Stimulated activated CD4-positive, alpha-beta T cell treated with anti-CD3 and anti-CD28 coated beads, Interleukin-15, amount 100 ng/mL, for 48 hours (primary cell): ENCODE data around the gene CFAP57.

Experiments
- DNase-seq, 2 donors: peaks; one replicate each; pipeline ENCODE4 v3.0.0-alpha.2; 2020; ENCODE audit warnings: low read depth in 2 of 2

CFAP57 gene

DNA sequence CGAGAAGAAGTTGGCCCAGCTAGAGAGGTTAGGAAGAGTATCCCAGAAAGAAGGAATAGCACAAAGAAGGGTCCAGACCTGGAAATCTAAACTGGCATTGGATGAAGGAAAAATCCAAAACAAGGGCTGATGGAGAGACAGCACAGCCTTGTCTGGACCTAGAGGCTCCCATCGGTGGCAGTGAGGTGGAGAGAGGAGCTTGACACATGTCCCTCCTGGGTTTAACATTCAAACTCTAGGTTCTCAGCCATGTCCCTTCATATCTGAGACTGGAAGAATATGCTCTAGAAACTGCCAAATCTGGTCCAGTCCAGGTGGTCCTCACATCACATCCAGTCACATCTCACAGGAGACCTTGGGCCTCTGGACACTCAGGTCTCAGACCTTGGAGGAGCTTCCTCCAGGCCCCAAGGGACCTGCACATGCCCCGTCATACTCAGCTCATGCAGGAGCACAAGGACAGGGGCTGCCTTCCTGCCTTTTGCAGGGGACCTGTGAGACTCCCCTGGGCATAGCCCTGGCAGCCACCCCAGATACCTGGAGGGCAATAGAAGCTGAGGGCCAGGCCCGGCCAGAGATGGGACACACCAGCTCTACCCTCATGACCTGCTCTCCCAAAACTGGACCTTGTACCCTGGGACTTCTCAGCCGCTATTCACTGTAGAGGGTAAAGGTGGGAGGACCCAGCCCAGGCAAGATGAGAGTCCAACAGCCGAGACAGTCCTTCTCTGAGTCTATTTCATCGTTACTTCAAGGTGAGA, 105.2 kb downstream of the CFAP57 start:
- DNase-seq = no peak

DNA sequence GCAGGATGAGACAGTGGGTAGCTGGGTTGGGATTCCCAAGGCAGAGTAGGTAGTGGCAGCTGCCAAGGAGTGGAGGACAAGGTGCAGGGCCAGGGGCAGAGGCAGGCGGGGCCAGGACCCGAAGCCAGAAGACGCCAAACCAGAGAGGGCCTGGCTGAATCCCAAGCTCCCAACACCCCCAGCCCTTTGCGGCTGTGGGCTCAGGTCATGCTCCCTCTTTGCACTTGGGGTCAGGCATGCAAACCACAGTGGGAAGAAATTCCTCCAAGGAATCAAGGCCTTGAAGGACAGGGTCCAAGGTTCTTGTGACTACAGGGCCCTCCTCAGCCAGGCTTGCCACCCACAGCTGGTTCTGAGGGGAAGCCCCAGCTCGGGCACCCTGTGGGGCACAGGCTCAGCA, 107.0 kb downstream of the CFAP57 start:
- DNase-seq = no peak

DNA sequence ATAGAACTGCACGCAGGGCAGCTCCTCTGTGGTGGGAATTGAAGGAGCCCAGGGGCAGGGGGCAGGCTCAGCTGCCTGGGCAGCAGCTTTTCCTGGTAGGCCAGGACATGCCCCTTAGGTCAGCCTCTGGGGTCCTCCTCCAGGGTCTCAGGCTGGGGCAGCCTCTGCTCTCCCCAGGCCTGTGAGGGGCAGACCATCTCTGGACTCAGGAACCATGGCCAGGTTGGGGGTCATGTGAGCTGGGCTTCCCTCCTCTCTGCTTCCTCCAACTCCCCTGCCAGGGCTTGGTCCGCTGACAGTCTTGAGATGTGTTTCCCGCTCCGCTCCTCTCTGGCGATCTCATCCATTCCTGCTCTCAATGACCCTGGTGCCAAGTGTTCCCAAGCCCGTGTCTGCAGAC, 107.5 kb downstream of the CFAP57 start:
- no peak for DNase-seq

- no peak for DNase-seq
These were observed 108.6 kb downstream of the CFAP57 start for GRCh38 chr1:43280692-43281091.

GRCh38 chr1:43282220-43283195, 110.4 kb downstream of the CFAP57 start:
- DNase-seq = no peak

DNA sequence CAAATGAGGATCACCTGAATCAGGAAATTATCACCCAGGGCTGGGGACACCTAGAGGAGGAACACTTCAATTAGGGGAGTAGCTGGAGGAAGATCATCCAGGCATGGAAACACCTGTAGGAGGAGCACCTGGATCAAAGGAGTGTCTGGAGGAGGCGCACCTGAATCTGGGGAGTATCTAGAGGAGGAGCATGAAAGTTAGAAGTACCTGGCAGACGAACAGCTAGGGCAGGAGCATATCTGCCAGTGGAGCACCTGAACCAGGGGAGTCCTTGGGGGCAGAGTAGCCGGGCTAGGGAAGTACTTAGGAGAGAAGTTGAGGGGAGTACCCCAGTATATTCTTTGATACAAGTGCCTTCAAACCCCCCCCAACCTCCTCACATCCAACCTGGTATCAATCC, 111.9 kb downstream of the CFAP57 start:
- DNase-seq = no peak

DNA sequence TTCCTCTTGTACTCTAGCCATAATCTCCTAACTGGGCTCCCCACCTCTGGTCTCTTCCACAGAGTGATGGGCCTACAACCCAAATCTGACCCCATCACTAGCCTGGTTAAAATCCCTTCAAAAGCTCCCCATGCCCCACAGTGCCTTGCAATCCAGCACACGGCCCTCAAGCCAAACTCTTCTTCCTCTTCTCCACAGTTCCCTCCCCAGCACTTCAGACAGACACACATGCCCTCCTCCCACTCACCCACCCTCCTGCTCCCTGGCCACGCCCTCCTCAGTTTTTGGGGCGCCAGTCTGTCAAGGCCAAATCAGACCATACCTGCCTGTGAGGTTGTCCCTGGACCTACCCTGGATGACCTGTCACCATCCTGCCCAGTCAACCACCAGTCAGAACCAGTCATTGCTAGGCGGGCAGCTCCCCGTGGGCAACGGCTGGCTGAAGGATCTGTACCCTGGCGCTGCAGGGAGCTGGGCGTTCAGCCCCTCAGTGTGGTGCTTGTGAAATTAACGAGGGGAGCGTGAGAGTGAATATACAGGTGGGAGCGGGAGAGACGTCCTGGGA, 112.5 kb downstream of the CFAP57 start:
- DNase-seq = no peak

DNA sequence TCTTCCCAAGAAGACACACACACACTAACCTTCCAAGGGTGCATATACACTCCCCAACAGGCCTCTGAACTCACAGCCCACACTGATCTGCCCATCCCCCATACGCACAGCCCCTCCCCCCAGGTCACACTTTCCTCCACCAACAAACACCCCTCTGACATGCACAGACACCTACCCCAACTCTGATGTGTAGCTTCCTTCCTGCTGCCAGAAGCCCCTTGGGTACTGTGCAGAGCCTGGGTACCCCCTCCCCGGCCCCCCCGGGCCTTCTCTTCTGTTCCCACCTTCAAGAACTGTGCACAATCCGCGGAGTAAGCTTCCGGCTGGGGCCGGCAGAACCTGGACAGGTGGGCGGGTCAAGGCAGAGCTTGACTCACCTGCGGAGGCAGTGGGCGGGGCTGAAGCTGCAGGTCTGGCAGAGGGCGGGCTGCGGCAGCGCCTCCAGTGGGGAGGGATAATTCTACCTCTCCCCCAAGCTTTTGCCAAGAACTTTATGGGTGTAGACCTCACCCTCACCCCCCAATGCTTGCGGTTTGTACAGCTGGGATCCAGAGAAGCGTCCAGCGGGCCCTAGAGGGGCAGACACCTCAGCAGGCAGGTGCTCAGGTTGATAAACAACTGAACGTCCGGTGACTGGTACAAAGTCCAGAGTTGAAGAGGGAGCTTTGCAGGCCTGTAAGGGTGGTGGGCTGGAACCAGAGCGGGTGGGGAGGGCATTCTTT, 113.3 kb downstream of the CFAP57 start, which contains the start of gene C1orf210:
Gene C1orf210 (minus strand): TSS at position 313 of the 722 bp plus-strand sequence. CDS start 2,311 bp downstream, outside the sequence.
- DNase-seq = no peak

GRCh38 chr1:43286115-43286514, 114.0 kb downstream of the CFAP57 start:
- no peak for DNase-seq

- DNase-seq = no peak
These were observed 114.4 kb downstream of the CFAP57 start for GRCh38 chr1:43286533-43286932.

DNA sequence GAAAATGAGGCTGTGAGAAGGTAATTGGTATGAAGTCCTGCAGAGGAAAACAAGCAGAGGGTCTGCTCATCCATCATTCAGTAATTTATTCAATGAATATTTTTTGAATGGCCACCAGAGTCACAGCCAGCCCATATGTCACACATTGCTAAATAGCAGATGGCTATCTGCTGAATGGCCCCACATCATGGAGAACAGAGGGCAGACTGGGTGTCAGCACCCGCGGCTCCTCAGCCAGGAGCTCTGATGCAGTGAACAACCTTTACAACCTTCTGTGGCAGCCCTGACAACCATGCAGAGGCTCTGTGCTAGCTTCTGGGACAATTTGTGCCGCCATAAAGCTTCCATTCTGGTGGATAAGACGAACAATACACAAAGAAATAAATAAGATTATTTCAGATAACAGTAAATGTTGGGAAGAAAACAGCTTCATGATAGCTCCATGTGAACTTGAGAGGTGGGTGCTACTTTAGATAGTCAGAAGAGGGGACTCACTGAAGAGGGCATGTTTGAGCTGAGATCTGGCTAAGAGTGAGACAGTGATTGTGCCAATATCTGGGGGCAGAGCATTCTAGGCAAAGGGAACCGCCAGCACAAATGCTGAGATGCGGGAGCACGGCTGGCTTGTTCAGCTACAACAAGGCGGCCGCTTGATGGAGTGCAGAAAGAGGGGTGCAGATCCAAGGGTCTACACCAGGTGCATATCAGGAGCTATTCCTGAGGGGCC, 116.1 kb downstream of the CFAP57 start:
- no peak for DNase-seq

GRCh38 chr1:43288785-43289706, 116.9 kb downstream of the CFAP57 start:
- no peak for DNase-seq

GRCh38 chr1:43292216-43292615, 120.1 kb downstream of the CFAP57 start:
- DNase-seq = no peak

DNA sequence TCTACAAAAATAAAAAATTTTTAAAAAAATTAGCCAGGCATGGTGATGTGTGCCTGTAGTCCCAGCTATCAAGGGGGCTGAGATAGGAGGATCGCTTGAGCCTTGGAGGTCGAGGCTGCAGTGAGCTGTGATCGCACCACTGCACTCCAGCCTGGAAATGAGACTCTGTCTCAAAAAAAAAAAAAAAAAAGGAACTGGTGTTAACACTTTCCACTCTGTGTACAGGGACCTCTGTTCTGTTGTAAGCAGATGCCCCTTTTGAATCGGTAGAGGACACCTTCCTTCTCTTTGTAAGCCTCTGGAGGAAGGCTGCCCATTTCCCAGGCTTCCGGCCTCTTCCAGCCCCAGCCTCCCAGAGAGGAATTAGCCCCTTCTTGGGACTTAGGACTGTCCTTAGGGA, 120.5 kb downstream of the CFAP57 start:
- DNase-seq = no peak

GRCh38 chr1:43293176-43293575, 121.0 kb downstream of the CFAP57 start:
- no peak for DNase-seq

DNA sequence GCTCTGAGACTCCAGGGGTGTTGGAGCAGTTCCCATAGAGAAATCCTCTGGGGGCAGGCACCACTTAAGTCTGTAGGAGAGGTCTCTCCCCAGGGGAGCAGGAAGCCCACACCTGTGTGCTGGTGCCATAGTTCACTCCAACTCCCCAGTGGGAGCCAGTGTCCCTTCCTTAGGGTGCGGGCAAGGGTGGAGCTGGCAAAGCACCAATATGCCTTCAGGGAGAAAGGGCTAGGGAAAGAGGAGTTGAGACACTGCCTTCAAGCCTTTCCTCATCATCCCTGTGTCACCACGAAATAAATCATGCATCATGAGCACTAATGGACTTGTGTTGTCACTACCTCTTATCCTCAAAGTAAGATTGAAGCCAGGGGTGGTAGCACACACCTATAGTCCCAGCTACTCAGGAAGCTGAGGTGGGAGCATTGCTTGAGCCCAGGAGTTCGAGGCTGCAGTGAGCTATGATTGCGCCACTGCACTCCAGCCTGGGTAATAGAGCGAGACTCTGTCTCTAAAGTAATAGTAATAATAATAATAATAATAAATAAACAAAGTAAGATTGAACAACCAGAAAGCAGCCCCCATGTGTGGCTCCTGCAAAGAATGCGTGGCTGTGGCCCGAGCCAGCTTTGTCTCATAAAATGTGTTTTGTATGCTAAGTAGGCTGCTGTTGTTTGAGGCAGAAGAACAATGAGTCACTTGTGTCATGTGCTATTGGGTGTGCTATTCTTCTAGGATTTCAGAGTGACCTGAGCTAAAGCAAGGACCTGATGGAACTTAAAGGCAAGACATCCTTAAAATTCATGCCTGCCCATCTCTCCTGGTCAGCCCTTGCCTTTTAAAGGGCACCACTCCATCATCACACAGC, 122.0 kb downstream of the CFAP57 start:
- no peak for DNase-seq

GRCh38 chr1:43294761-43295160, 122.6 kb downstream of the CFAP57 start:
- no peak for DNase-seq

- no peak for DNase-seq
These were observed 124.1 kb downstream of the CFAP57 start for GRCh38 chr1:43296207-43296606.

- no peak for DNase-seq
These were observed 125.9 kb downstream of the CFAP57 start for GRCh38 chr1:43298055-43298454.
